Measurements from ENCODE around the gene FAM209A. TPM values are rescaled to one million over a fixed set of nuclear protein-coding genes. Genes with fewer than 3 reads are reported as not detected.

FAM209A gene
- total RNA-seq, 1 experiment from 2014 or later = 0.34 TPM

DNA sequence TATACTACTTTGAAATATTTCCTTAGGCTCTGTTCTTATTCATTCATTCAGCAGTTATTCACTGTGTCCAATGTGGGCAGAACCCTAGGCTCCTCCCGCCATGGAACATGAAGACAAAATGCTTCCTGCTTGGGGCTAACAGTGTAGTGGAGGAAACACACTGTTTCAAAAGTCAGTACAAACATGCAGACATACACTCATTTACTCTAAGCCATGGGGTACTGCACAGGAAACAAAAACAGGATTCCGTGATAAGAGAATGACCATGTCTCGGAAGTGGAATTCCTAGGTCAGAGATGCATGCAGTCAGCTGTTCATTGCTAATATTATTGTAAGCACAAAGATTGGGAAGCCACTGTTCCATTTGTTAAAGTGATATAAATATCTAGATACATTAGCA is 18.4 kb upstream of the FAM209A start:
- RAD21 ChIA-PET (ENCODE audit: low non-redundant PET in 1 of 2, low total read pairs in 2 of 2, uncharacterized antibody in 2 of 2, unreplicated experiment in 2 of 2) = no interaction called here
- BruUV-seq (replicated peaks) = no TSS peak
- H3K4me3 ChIP-seq (replicated peaks in 1 of 2; ENCODE audit: low read depth in 1 of 2, low read length in 2 of 2) = no peak overlapping the region
- DNase-seq (ENCODE audit: low read depth, low spot score) (no peak), ATAC-seq (no peak)
- TF ChIP-seq EGR1 (IDR thresholded peaks at IDR 0.05; ENCODE audit: low read depth) (no peak), CEBPB (IDR thresholded peaks at IDR 0.05; ENCODE audit: low read depth) (no peak), RAD21 (IDR thresholded peaks at IDR 0.05; ENCODE audit: low read depth) (no peak), ZNF274 (IDR thresholded peaks at IDR 0.05; ENCODE audit: low read depth, low read length) (no peak), YY1 (IDR thresholded peaks at IDR 0.05; ENCODE audit: extremely low read depth, insufficient replicate concordance, low read depth, low read length) (no peak)
- TF ChIP-seq, protein P1, sequence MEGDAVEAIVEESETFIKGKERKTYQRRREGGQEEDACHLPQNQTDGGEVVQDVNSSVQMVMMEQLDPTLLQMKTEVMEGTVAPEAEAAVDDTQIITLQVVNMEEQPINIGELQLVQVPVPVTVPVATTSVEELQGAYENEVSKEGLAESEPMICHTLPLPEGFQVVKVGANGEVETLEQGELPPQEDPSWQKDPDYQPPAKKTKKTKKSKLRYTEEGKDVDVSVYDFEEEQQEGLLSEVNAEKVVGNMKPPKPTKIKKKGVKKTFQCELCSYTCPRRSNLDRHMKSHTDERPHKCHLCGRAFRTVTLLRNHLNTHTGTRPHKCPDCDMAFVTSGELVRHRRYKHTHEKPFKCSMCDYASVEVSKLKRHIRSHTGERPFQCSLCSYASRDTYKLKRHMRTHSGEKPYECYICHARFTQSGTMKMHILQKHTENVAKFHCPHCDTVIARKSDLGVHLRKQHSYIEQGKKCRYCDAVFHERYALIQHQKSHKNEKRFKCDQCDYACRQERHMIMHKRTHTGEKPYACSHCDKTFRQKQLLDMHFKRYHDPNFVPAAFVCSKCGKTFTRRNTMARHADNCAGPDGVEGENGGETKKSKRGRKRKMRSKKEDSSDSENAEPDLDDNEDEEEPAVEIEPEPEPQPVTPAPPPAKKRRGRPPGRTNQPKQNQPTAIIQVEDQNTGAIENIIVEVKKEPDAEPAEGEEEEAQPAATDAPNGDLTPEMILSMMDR (IDR thresholded peaks at IDR 0.05 in 2 of 3, conservative IDR thresholded peaks at IDR 0.05 in 1 of 3; ENCODE audit: borderline replicate concordance in 1 of 3, insufficient read depth in 1 of 3, low read depth in 2 of 3, low read length in 2 of 3) = no peak
- TF ChIP-seq, protein P2, sequence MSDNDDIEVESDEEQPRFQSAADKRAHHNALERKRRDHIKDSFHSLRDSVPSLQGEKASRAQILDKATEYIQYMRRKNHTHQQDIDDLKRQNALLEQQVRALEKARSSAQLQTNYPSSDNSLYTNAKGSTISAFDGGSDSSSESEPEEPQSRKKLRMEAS (IDR thresholded peaks at IDR 0.05) = no peak
- TF ChIP-seq, protein P3, sequence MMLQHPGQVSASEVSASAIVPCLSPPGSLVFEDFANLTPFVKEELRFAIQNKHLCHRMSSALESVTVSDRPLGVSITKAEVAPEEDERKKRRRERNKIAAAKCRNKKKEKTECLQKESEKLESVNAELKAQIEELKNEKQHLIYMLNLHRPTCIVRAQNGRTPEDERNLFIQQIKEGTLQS (IDR thresholded peaks at IDR 0.05) = no peak
- H3K79me2 ChIP-seq (ENCODE audit: insufficient read depth, low read length) = peaks cover 15% of the 10 kb centered on the region
- H3K36me3 ChIP-seq (ENCODE audit: control insufficient read depth in 1 of 2, insufficient read depth in 2 of 2, low read length in 2 of 2) = 0 out of 4 replicates have a peak, but pooled peaks cover 0 to 3% of the 10 kb centered on the region in 2 experiments
- H3K27ac ChIP-seq (ENCODE audit: low read depth, low read length) = no peak overlapping the region
- no peaks in the 10 kb centered on the region for H4K20me1 ChIP-seq (ENCODE audit: insufficient read depth)
- H3K27me3 ChIP-seq (ENCODE audit: insufficient read depth, low read length) = no peaks in the 10 kb centered on the region
- no peaks in the 10 kb centered on the region for H3K9me3 ChIP-seq (ENCODE audit: control insufficient read depth in 1 of 2, insufficient read depth in 1 of 2, low read depth in 1 of 2, low read length in 2 of 2)
- no peak overlapping the region for H3K9ac ChIP-seq (ENCODE audit: low read length)
- no peak overlapping the region for H2AFZ ChIP-seq (ENCODE audit: low read depth, low read length, poor library complexity, severe bottlenecking)
- CTCF ChIA-PET = no interaction called here
- H3K9me2 ChIP-seq (ENCODE audit: insufficient read depth) = no peaks in the 10 kb centered on the region
- H3K4me2 ChIP-seq (ENCODE audit: low read length) = no peak overlapping the region
- intact Hi-C loops (cut with micrococcal nuclease) = no loop called here
- POLR2A ChIA-PET = no interaction called here
- H3K4me1 ChIP-seq (ENCODE audit: control insufficient read depth in 1 of 2, insufficient read depth in 2 of 2, low read length in 2 of 2) = no peaks in the 10 kb centered on the region
